ENCODE results near the gene SNRPN.
"Not testable (repeated sequence)": the region's sequence is repeated elsewhere in the genome, so short reads cannot be mapped to it uniquely, and the experiment has no call there.

The SNRPN gene

GRCh38 chr15:24971772-24972171 lies 17.0 kb downstream of the SNRPN start:
- no peak for DNase-seq

GRCh38 chr15:24972707-24973106 lies 17.9 kb downstream of the SNRPN start:
- not testable (repeated sequence) for DNase-seq

- DNase-seq, result no peak
These were observed 22.1 kb downstream of the SNRPN start for GRCh38 chr15:24976932-24977331.

GRCh38 chr15:24977686-24978085 lies 22.9 kb downstream of the SNRPN start:
- DNase-seq, result no peak

GRCh38 chr15:24985224-24985623 lies 30.4 kb downstream of the SNRPN start:
- DNase-seq, result no peak

GRCh38 chr15:24986653-24987052 lies 31.9 kb downstream of the SNRPN start:
- no peak for DNase-seq

- no peak for DNase-seq
These were observed 64.6 kb downstream of the SNRPN start for GRCh38 chr15:25019434-25019833.

GRCh38 chr15:25022233-25022632 lies 67.4 kb downstream of the SNRPN start:
- no peak for DNase-seq

Data from right hindlimb (tissue), 1 donor.